Bronchial epithelial cell (primary cell): ENCODE measurements around the gene ZNF445. TPM values are rescaled to one million over a fixed set of nuclear protein-coding genes. Genes with fewer than 3 reads are reported as not detected.

ENCODE experiments used
- DNase-seq: peaks from one replicate; pipeline ENCODE4 v3.0.0-alpha.2; 2010; ENCODE audit warnings: low read depth
- FAIRE-seq: peaks from 2 replicates; lab custom pipeline; 2011; peaks lifted over from hg19 to GRCh38; lab: Jason Lieb, UNC
- H3K27me3 ChIP-seq: 2 replicates; pipeline ENCODE4 v1.5.1; 2011; ENCODE audit warnings: low read length; ENCODE audit not compliant: control insufficient read depth, insufficient read depth
- H3K36me3 ChIP-seq: 2 replicates; pipeline ENCODE4 v1.5.1; 2011; ENCODE audit warnings: low read length; ENCODE audit not compliant: control insufficient read depth, insufficient read depth
- H3K4me3 ChIP-seq: 2 replicates; pipeline ENCODE4 v1.5.1; 2011; ENCODE audit warnings: mild to moderate bottlenecking, low read depth, low read length, control low read depth
- CTCF ChIP-seq: IDR thresholded peaks from 2 replicates; pipeline ENCODE4 v1.5.1; 2011; ENCODE audit warnings: mild to moderate bottlenecking, moderate library complexity, low read length, control low read depth, inconsistent platforms; ENCODE audit not compliant: insufficient read depth, severe bottlenecking
- total RNA-seq: library from RNA; depleted of rRNA; stranded (reverse); fragments of >200 nt; gene quantifications from 2 replicates; pipeline ENCODE4 v1.2.1, GENCODE V29; 2014

ZNF445 gene
- total RNA-seq, 1 donor from 2014 or later, result 5.8 TPM

GRCh38 chr3:44414517-44415090, 62.9 kb downstream of the ZNF445 start:
- no peak for DNase-seq
- TF ChIP-seq CTCF, result no peak

DNA sequence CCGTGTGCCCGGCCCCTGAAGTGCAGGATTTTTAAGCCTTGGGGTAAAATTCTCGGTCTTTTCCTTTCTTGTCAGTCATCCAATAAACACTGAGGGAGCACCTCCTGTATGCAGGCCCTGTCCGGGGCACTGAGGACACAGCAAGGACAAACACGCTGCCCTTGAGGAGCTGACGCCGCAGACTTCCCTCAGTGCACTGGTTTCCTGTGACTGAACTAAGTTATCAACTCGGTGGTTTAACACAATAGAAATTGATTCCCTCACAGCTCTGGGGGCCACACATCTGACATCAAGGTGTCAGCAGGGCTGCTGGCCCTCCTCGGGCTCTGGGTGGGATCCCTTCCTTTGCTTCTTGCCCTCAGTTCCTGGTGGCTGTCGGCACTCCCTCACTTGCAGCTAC, 65.1 kb downstream of the ZNF445 start:
- FAIRE-seq (no peak), DNase-seq (no peak)
- Histone ChIP-seq H3K4me3 (no peak overlapping the region), H3K36me3 (no peaks in the 10 kb centered on the region), H3K27me3 (no peaks in the 10 kb centered on the region)
- no peak for TF ChIP-seq CTCF

More at GRCh38 chr3:44414517-44415090, 62.9 kb downstream of the ZNF445 start:
- Histone ChIP-seq H3K27me3 (no peaks in the 10 kb centered on the region), H3K4me3 (no peak overlapping the region), H3K36me3 (no peaks in the 10 kb centered on the region)
- peak; percentile 18 for FAIRE-seq

DNA sequence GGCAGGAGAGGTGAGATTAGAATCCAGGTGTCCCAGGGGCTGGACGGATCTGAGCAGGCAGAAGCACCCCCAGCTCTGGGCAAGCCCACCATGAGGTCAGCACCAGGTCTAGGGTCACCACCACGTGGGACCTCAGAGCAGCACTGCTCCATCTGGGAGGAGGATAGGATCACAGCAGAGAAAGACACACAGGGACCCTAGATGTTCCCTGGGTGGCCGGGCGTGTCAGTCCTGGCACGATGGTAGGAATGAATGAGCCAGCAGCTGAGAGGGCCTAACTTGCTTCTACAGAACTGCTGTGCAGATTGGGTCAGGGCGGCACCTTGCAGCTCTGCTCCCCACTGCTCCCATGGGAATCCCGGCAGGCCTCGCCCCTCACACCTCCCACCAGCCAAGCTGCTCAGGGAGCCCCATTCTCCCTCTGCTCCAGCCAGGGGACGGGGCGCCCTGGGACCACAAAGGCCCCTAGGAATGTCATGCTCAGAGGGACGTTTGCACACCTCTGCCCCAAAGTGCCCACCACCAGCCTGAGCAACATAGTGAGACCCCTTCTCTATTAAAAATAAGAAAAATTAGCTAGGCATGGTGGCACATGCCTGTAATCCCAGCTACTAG, 66.3 kb downstream of the ZNF445 start:
- DNase-seq (no peak), FAIRE-seq (no peak)
- no peak overlapping the region for H3K4me3 ChIP-seq
- H3K27me3 ChIP-seq, result no peaks in the 10 kb centered on the region
- no peak for TF ChIP-seq CTCF
- no peaks in the 10 kb centered on the region for H3K36me3 ChIP-seq

DNA sequence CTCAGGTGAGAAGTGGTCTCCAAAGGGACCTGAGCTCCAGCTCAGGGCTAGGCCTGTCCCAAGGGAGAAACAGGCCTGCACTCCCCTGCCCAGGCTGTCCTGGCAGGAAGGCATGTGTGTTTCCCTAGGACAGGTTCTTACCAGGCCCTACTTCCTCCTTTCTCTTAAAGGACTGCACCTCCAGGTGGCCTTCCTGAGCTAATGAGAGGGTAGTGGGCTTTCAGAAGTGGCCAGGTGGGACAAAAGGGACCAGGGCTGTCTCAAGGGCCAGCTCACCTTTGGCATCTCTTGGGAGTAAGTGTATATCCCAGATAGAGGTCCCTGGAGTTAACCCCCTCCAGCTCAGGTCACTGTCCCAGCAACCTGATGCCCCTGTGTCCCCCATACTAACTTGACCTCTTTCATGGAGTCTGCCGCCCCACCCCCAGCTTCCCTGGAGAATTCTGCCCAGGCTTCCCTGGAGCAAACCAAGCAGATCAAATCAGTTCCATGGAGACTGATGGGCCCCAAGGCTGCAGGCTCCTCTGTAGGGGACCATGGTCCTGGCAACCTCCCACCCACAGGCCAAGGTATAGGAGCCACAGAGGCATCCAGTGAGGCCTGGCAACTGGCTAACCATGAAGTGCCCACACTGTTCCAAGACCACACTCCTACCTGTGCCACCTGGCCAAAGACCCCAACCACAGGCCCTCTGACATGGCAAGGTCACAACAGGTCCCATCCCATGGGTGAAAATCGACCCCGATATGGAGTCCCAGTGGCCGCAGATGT, 67.6 kb downstream of the ZNF445 start:
- DNase-seq (no peak), FAIRE-seq (no peak)
- Histone ChIP-seq H3K27me3 (no peaks in the 10 kb centered on the region), H3K4me3 (no peak overlapping the region), H3K36me3 (no peaks in the 10 kb centered on the region)
- no peak for TF ChIP-seq CTCF

DNA sequence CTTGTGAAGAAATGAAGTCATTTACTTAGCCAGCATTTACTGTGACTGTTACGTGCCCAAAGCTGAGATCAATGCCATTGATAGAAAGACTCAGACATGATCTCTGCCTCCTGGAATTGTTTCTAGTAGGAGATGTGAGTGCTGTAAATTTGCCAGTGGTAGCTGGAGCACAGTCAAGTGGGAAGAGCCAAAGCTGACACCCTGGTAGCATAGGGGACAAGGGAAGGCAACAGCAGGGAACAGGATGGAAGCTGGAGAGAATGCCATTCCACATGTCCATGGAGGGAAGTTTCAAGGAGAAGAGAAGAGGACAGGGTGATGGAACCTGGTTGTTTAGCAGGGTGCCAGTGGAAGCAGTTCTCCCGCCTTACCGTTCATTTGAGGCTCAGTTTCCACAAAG, 74.9 kb downstream of the ZNF445 start:
- H3K4me3 ChIP-seq, result no peak overlapping the region
- H3K36me3 ChIP-seq, result peaks cover 4% of the 10 kb centered on the region
- FAIRE-seq (no peak), DNase-seq (no peak)
- no peaks in the 10 kb centered on the region for H3K27me3 ChIP-seq
- no peak for TF ChIP-seq CTCF
